BJ (cell line): ENCODE data around the gene BLOC1S1. TPM values are rescaled to one million over a fixed set of nuclear protein-coding genes. Genes with fewer than 3 reads are reported as not detected.

Experiments
- CTCF ChIA-PET: fragments of 350-600 bp; formaldehyde crosslinking; extraction: SDS; loops from one replicate; lab custom pipeline; 2021; ENCODE audit warnings: antibody characterized with exemption, inconsistent platforms; lab: Yijun Ruan, JAX
- POLR2A ChIA-PET: fragments of 300-600 bp; sonication (Branson Sonifier 250); formaldehyde crosslinking; extraction: SDS; loops from one replicate; lab custom pipeline; 2021; ENCODE audit warnings: antibody characterized with exemption; lab: Charles Lee
- DNase-seq: peaks from one replicate; pipeline ENCODE4 v3.0.0-alpha.2; 2011; ENCODE audit warnings: low read depth
- H3K27me3 ChIP-seq: 2 replicates; pipeline ENCODE4 v1.6.0; 2011; ENCODE audit warnings: low read length; ENCODE audit not compliant: control insufficient read depth, insufficient read depth
- H3K36me3 ChIP-seq: 2 replicates; pipeline ENCODE4 v1.5.1; 2011; ENCODE audit warnings: low read length; ENCODE audit not compliant: control insufficient read depth, insufficient read depth
- H3K4me3 ChIP-seq: 2 replicates; pipeline ENCODE4 v1.5.1; 2011; ENCODE audit warnings: low read depth, mild to moderate bottlenecking, control low read depth, low read length
- CTCF ChIP-seq: IDR thresholded peaks from 2 replicates; pipeline ENCODE4 v1.5.1; 2011; ENCODE audit warnings: low read depth, mild to moderate bottlenecking, control low read depth, inconsistent platforms, low read length, moderate library complexity; ENCODE audit not compliant: insufficient read depth
- polyA plus RNA-seq: library from polyadenylated mRNA; depleted of rRNA; stranded (reverse); fragments of >200 nt; gene quantifications from 2 replicates; pipeline ENCODE4 v1.2.3, GENCODE V29; 2011

The BLOC1S1 gene
- polyA plus RNA-seq, 1 experiment = 172 TPM

- Histone ChIP-seq H3K4me3 (no peak overlapping the region), H3K36me3 (peaks cover 2% of the 10 kb centered on the region; the same call in 1 of the 2 replicates), H3K27me3 (no peaks in the 10 kb centered on the region)
- ChIA-PET POLR2A (no interaction called here), CTCF (interaction anchor here (2.5 to 3.3 kb wide), 2 partner anchors 12 to 61 kb away, joined by 10 to 13 read pairs; no protein-coding TSS in a partner anchor)
- DNase-seq = no peak
- TF ChIP-seq CTCF = no peak
These were observed 2.2 kb downstream of the BLOC1S1 start for GRCh38 chr12:55718015-55718414.

GRCh38 chr12:55718624-55719275 is 2.9 kb downstream of the BLOC1S1 start:
- ChIA-PET POLR2A (no interaction called here), CTCF (interaction anchor here (1.3 to 4.5 kb wide), 5 partner anchors 13 to 72 kb away, joined by 4 to 24 read pairs (median 13); a partner anchor contains a TSS)
- no peaks in the 10 kb centered on the region for H3K27me3 ChIP-seq
- no peak for TF ChIP-seq CTCF
- DNase-seq = no peak
- H3K4me3 ChIP-seq = no peak overlapping the region
- peaks cover 6% of the 10 kb centered on the region; the same call in 1 of the 2 replicates for H3K36me3 ChIP-seq

GRCh38 chr12:55719371-55719770 is 3.5 kb downstream of the BLOC1S1 start:
- no peak for TF ChIP-seq CTCF
- POLR2A ChIA-PET = interaction anchor here (0.7 kb wide), 1 partner anchor 9 kb away, joined by 3 read pairs; the partner anchor contains the start of gene CD63
- DNase-seq = no peak
- Histone ChIP-seq H3K4me3 (no peak overlapping the region), H3K36me3 (peaks cover 10% of the 10 kb centered on the region), H3K27me3 (no peaks in the 10 kb centered on the region)
- CTCF ChIA-PET = interaction anchor here (1.3 to 4.5 kb wide), 6 partner anchors 10 to 72 kb away, joined by 4 to 26 read pairs (median 18); partner anchors contain the start of gene CD63

- peaks cover 15% of the 10 kb centered on the region for H3K36me3 ChIP-seq
- no peak within 1 kb of the TSS for H3K4me3 ChIP-seq
- no peak for DNase-seq
- TF ChIP-seq CTCF = no peak
- no peaks in the 10 kb centered on the region for H3K27me3 ChIP-seq
- ChIA-PET POLR2A (interaction anchor here (0.6 to 0.7 kb wide), 2 partner anchors 9 to 85 kb away, joined by 3 to 5 read pairs; partner anchors contain the start of gene CD63), CTCF (interaction anchor here (0.7 to 4.5 kb wide), 10 partner anchors 8 to 219 kb away, joined by 3 to 26 read pairs (median 6); partner anchors contain the start of gene CD63)
These were observed 4.3 kb downstream of the BLOC1S1 start, which contains the start of gene RDH5 for GRCh38 chr12:55720071-55720564. RDH5 (plus strand) TSS chr12:55720393; CDS start chr12:55721185, 792 bp downstream.

- ChIA-PET POLR2A (interaction anchor here (0.8 kb wide), 1 partner anchor 26 kb away, joined by 12 read pairs; no protein-coding TSS in a partner anchor), CTCF (interaction anchor here (1.0 to 4.5 kb wide), 11 partner anchors 9 to 218 kb away, joined by 3 to 26 read pairs (median 4); partner anchors contain the start of genes CD63 and ITGA7)
- TF ChIP-seq CTCF = peak; percentile 69
- H3K4me3 ChIP-seq = no peak overlapping the region
- DNase-seq = no peak
- no peaks in the 10 kb centered on the region for H3K27me3 ChIP-seq
- peaks cover 20% of the 10 kb centered on the region for H3K36me3 ChIP-seq
These were observed 5.1 kb downstream of the BLOC1S1 start for GRCh38 chr12:55720894-55721444.
